Measurements from ENCODE around the gene NDEL1. TPM values are rescaled to one million over a fixed set of nuclear protein-coding genes. Genes with fewer than 3 reads are reported as not detected.

The NDEL1 gene
- total and polyA plus RNA-seq, 7 donors, result 24.6 to 79.2 (median 37.7) TPM

DNA sequence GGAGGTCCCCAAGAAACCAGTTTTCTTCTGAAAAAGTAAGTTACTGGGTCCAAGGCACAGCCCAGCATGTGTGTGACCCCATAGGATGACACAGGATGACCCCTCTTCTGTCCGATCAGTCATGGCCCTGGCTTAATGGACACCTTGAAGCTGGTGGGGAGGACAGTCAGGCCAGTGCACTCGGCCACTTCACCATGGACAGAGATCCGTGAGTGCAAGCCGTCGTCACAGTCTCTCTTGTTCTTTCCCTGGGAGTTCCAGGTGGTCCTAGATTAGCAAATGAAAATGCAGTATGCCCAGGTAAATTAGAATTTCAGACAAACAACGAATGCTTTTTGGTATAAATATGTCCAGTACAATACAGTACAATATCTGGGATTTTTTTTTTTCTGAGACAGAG lies 36.7 kb upstream of the NDEL1 start:
- 40 to 49% (median 47%) methylated on average over 6 of the region's 6 CpGs for WGBS, 3 donors
- Histone ChIP-seq H3K27me3 (ENCODE audit: insufficient read depth in 3 of 3, low read length in 2 of 3) (peaks cover 0 to 39% (median 3%) of the 10 kb centered on the region in 3 donors), H3K36me3 (ENCODE audit: insufficient read depth in 1 of 2, low read depth in 1 of 2) (no peaks in the 10 kb centered on the region), H3K4me1 (no peaks in the 10 kb centered on the region), H3K27ac (no peak overlapping the region), H3K4me3 (no peak overlapping the region), H3K9me3 (no peaks in the 10 kb centered on the region)
- no peak for TF ChIP-seq CTCF (IDR thresholded peaks at IDR 0.05)
- ATAC-seq, result no peak
- intact Hi-C loops (cut with DNase I), result no loop called here
- DNase-seq, result no peak

DNA sequence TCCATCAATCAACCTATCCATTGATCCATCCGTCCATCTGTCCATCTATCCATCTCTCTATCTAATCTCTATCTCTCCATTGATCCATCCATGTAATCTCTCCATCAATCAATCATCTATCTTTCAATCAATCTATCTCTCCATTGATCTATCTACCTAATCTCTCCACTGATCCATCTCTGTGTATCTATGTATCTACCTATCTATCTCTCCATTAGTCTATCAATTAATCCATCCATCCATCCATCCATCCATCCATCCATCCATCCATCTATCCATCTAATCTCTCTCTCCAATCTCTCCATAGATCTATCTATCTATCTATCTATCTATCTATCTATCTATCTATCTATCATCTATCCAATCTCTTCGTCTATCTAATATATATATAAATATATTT lies 34.6 kb upstream of the NDEL1 start:
- Histone ChIP-seq H3K36me3 (ENCODE audit: insufficient read depth in 1 of 2, low read depth in 1 of 2) (no peaks in the 10 kb centered on the region), H3K9me3 (no peaks in the 10 kb centered on the region), H3K4me1 (no peaks in the 10 kb centered on the region), H3K27ac (no peak overlapping the region), H3K4me3 (no peak overlapping the region), H3K27me3 (ENCODE audit: insufficient read depth in 3 of 3, low read length in 2 of 3) (peaks cover 0 to 18% (median 0%) of the 10 kb centered on the region in 3 donors)
- ATAC-seq, result no peak
- intact Hi-C loops (cut with DNase I), result no loop called here
- no peak for TF ChIP-seq CTCF (IDR thresholded peaks at IDR 0.05)
- DNase-seq, result no peak
- 77 to 94% (median 84%) methylated on average over 2 of the region's 2 CpGs for whole genome bisulfite sequencing, 3 donors

GRCh38 chr17:8402921-8403536 lies 32.7 kb upstream of the NDEL1 start:
- Histone ChIP-seq H3K4me3 (no peak overlapping the region), H3K36me3 (ENCODE audit: insufficient read depth in 1 of 2, low read depth in 1 of 2) (no peaks in the 10 kb centered on the region), H3K9me3 (no peaks in the 10 kb centered on the region), H3K4me1 (no peaks in the 10 kb centered on the region), H3K27me3 (ENCODE audit: insufficient read depth in 3 of 3, low read length in 2 of 3) (peaks cover 0 to 7% (median 0%) of the 10 kb centered on the region in 3 donors), H3K27ac (no peak overlapping the region)
- no peak for TF ChIP-seq CTCF (IDR thresholded peaks at IDR 0.05)
- 73 to 74% (median 74%) methylated on average over 11 of the region's 11 CpGs for WGBS, 3 donors
- DNase-seq, result no peak
- ATAC-seq, result no peak
- intact Hi-C loops (cut with DNase I), result no loop called here

DNA sequence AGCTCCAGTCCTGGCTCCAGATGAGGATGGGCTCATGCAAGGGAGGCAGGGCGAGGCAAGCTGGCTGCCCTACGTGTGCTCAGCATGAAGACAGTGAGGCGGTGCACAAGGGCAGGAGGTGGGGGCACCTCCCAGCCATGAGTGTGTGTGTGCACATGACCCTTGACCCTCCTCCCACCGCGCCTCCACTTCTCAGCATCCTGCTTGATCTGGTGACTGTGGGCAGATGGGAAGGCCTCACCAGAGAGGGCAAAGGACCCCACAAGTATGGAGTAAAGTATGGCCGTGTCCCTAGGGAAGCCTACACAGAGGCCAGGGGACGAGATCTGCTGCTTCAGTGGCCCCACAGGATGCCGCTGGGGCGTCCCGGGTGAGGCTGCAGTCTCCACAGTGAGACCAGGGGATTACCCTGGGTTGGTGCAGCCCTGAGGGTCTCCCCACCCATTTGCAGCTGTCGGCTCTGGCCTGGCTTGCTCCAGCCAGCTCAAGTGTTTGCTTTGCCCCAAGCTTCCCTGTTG lies 30.1 kb upstream of the NDEL1 start:
- H3K9me3 ChIP-seq, result no peaks in the 10 kb centered on the region

More for the DNA sequence above, 30.1 kb upstream of the NDEL1 start:
- H3K4me3 ChIP-seq, result no peak overlapping the region
- intact Hi-C loops (cut with DNase I), result no loop called here
- peaks cover 0 to 7% (median 0%) of the 10 kb centered on the region in 3 donors for H3K27me3 ChIP-seq (ENCODE audit: insufficient read depth in 3 of 3, low read length in 2 of 3)
- no peaks in the 10 kb centered on the region for H3K4me1 ChIP-seq
- no peaks in the 10 kb centered on the region for H3K36me3 ChIP-seq (ENCODE audit: insufficient read depth in 1 of 2, low read depth in 1 of 2)
- no peak for DNase-seq
- no peak for ATAC-seq
- no peak overlapping the region for H3K27ac ChIP-seq
- 65 to 78% (median 70%) methylated on average over 11 of the region's 11 CpGs for whole genome bisulfite sequencing, 3 donors
- no peak for TF ChIP-seq CTCF (IDR thresholded peaks at IDR 0.05)
